NCI-H226 (cell line): ENCODE results near the gene RHBDL3.
"Not testable (repeated sequence)": the region's sequence is repeated elsewhere in the genome, so short reads cannot be mapped to it uniquely, and the experiment has no call there.

ENCODE experiments used
- DNase-seq: peaks from one replicate; pipeline ENCODE4 v3.0.0-alpha.2; 2015

RHBDL3 gene

GRCh38 chr17:32331243-32332040 is 65.8 kb downstream of the RHBDL3 start:
- DNase-seq, result no peak

- no peak for DNase-seq
These were observed 67.6 kb downstream of the RHBDL3 start for GRCh38 chr17:32333187-32333586.

- no peak for DNase-seq
These were observed 69.4 kb downstream of the RHBDL3 start for GRCh38 chr17:32335046-32335445.

GRCh38 chr17:32335687-32336086 is 70.1 kb downstream of the RHBDL3 start:
- peak; percentile 76 for DNase-seq

- DNase-seq, result no peak
These were observed 75.7 kb downstream of the RHBDL3 start for GRCh38 chr17:32341141-32341856.

- DNase-seq, result peak; percentile 71
These were observed 76.4 kb downstream of the RHBDL3 start, which contains the start of gene C17orf75 for GRCh38 chr17:32341857-32342602. Gene C17orf75 (minus strand): TSS chr17:32342173. CDS start chr17:32342139, 34 bp downstream.

- DNase-seq, result no peak
These were observed 77.1 kb downstream of the RHBDL3 start for GRCh38 chr17:32342603-32343325.

GRCh38 chr17:32345951-32346600 is 80.4 kb downstream of the RHBDL3 start:
- no peak for DNase-seq

- DNase-seq, result no peak
These were observed 82.8 kb downstream of the RHBDL3 start for GRCh38 chr17:32348483-32348800.

GRCh38 chr17:32349503-32349853 is 83.8 kb downstream of the RHBDL3 start:
- DNase-seq, result no peak

- peak; percentile 88 for DNase-seq
These were observed 84.4 kb downstream of the RHBDL3 start, which contains the start of gene ZNF207 for GRCh38 chr17:32349854-32350665. Gene ZNF207 (plus strand): TSS chr17:32350157. CDS start chr17:32350286, 129 bp downstream.

- peak; percentile 38 for DNase-seq
These were observed 85.2 kb downstream of the RHBDL3 start for GRCh38 chr17:32350666-32351418.

GRCh38 chr17:32352734-32353133 is 87.1 kb downstream of the RHBDL3 start:
- DNase-seq, result not testable (repeated sequence)

GRCh38 chr17:32355649-32356377 is 90.2 kb downstream of the RHBDL3 start:
- no peak for DNase-seq

GRCh38 chr17:32356378-32356743 is 90.7 kb downstream of the RHBDL3 start:
- DNase-seq, result no peak

- DNase-seq, result no peak
These were observed 91.1 kb downstream of the RHBDL3 start for GRCh38 chr17:32356750-32357149.

GRCh38 chr17:32357615-32358014 is 92.0 kb downstream of the RHBDL3 start:
- no peak for DNase-seq

- DNase-seq, result no peak
These were observed 95.6 kb downstream of the RHBDL3 start for GRCh38 chr17:32361270-32361669.

GRCh38 chr17:32370426-32370825 is 104.8 kb downstream of the RHBDL3 start:
- DNase-seq, result no peak
